NCI-H82 treated with DMSO at 0.1 percent for 48 hours (cell line): ENCODE results near the gene CFL1.

Experiments
- DNase-seq: peaks from one replicate; lab custom pipeline; 2025; ENCODE audit not compliant: unreplicated experiment; lab: John Stamatoyannopoulos, UW

CFL1 gene

DNA sequence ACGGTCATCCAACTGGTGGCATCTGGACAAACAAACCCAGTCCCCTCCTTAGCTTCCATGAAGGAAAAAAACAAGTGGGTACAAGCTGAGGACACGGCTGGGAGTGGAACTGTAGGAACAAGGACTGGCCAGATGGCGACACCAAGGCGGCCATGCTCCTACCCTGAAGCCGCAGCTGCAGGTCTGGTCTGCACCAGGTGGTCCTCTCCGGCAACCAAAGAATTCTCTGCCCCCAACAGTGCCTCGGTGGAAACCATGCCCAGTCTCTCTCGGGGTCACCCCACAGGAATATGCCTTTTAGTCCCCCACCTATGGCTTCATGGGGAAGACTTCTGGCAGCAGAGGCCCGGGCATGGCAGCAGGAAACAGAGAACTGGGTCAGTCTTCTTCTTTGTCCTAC lies 48.5 kb downstream of the CFL1 start:
- no peak for DNase-seq

DNA sequence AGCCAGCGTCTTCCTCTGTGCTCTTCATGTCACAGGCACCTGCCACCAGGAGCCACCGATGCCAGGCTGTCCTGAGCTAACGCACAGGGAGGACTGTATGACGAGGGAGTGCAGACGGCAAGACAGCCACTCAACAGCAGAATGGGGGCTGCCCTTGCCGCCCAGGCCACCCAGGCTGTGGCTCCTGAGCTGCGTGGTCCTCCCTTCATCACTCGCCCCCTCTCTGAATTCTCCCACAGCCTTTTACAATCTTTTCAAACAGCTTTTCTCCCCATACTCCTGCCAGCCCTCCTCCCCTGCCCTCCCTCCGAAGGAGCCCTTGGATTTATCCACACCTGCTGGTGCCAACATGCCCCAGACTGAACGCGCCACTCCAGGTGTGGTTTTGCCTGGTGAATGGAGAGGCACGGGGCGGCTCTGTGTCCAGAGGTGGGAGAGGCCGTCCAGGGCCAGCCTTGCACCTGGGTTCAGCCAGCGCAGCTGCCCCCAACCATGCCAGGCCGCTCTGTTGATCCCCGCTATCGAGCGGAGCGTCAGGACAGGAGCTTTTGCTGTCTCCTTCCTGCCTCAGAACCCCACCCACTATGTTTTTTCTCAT lies 49.1 kb downstream of the CFL1 start:
- DNase-seq, result no peak

DNA sequence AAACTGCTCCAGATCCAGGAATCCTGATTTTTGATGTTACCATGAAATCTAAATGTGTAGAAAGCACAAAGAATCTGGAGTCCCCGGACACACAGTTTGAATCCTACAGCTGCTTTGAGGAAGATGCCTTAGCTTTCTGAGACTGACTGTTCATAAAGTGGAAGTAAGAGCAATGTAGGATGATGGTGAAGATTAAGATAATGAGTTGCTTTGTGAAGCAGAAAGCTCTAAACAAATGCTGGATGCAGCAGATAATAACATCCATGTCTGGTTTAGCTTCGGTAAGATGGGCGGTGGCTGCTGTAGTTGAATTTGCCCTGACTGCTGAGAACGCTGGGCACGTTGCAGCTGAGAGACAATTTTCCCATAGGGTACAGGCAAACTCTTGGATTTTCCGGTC lies 51.0 kb downstream of the CFL1 start:
- DNase-seq, result no peak
